T47D (cell line): ENCODE data around the gene HIP1R.
"Not testable (repeated sequence)": the region's sequence is repeated elsewhere in the genome, so short reads cannot be mapped to it uniquely, and the experiment has no call there.

Experiments
- DNase-seq, 2 experiments: peaks; one replicate each; pipeline versions ENCODE4 v3.0.0 to v3.0.0-alpha.2; 2011 to 2012; ENCODE audit warnings: low read depth in 1 of 2, low spot score in 1 of 2
- JUND ChIP-seq: IDR thresholded peaks from 2 replicates; pipeline ENCODE4 v1.6.1; 2012; ENCODE audit warnings: low read depth
- in situ Hi-C: cut with HindIII; loops from 2 replicates; pipeline ENCODE4 v1.10.0; 2016; ENCODE audit warnings: low sequenced_read_pairs, low pct_unique_long_range_greater_than_20kb

HIP1R gene

DNA sequence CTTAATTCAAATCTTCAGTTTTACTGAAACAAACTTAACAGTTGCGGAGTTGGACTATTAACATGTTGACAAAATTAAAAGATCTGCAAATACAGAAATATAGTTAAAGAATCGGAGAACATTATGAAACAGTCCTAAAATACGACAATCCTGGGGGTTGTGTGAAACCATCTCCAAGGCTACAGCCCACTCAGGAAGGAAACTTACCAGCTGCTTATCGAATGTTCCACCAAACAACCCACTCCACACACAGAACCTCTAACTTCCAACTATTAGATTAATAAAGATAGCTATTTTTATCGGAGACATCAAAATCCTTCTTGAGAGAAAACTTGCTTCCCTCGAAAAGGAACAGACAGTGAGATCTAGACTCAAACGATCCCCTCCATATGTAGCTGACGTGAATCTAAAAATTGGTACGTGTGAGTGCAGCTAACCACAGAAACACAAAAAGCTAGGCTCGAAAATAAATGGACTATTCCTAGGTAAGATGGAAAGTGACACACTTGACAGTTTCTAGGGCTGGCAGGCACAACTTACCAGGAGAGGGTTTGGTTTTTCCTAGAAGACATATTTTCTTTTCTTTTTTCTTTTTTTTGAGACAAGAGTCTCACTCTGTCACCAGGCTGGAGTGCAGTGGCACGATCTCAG, 47.8 kb downstream of the HIP1R start:
- in situ Hi-C loops, result no loop called here
- no peak for DNase-seq
- no peak for TF ChIP-seq JUND

DNA sequence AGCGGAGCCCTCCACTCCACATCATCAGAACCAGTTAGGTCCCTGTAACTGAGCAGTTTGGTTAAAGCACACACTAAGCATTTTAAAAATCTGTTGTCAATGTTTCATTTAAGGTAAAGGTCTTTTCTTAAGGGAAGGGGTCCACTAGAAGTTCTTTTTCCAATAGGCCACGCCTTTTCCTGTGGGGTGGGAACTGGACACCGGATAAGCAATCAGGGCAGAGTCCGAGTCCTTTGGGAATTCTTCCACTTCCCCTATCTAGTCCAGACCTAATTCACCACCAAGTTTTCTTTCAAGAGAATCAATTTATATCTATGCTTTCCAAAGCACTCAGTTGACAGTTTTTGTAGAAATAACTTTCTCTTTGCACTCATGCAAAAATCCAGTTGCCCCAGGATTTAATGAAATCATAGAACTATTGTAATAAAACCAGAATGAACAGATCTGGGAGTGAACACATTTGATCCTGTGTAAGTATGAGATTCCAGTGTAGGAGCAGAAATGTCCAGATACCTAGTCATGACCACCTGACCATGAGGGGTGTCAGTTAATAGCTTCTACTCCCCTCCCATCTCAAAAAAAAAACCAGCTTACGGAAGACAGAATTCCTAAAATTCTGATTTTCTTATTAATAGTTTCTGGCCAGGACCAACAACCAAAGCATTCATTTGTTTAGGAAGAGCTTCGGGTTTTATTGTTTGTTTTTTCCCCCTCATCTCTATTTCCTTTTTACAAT, 49.0 kb downstream of the HIP1R start:
- no peak for TF ChIP-seq JUND
- in situ Hi-C loops, result no loop called here
- DNase-seq, result no peak

DNA sequence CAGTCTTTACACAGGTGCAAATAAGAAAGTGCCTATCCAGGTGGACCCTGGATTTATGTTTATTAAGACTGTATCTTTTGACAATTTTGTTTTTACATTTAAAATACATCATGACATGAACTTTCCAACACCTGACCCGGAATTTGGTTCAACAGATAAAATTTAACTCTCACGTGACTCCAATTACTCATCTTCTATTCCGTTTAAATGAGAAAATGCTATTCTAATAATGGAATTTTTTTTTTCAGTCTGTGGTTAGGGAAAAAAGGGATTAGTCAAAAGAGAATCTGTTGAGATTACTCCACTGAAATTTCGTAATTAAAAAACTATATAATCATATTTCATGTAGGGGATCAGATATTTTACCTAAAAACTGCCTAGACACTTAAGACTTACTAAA, 49.6 kb downstream of the HIP1R start:
- DNase-seq, result no peak
- in situ Hi-C loops, result no loop called here

DNA sequence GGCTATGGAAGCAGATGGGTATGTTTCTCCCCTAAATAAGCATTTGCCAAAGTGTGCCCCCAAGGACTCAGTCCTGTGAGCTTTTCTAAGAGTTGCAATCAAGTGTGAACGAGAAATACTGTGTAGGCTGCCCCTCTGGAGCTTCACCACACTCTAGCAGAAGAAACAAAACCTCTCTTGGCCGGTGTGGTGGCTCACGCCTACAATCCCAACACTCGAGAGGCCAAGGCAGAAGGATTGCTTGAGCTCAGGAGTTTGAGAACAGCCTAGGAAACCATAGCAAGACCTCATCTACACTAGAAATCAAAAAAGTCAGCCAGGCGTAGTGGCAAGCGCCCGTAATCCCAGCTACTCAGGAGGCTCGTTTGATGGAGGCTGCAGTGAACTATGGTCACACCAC, 50.9 kb downstream of the HIP1R start:
- DNase-seq, result no peak
- in situ Hi-C loops, result no loop called here
- TF ChIP-seq JUND, result no peak

More for the DNA sequence above, 49.6 kb downstream of the HIP1R start:
- no peak for TF ChIP-seq JUND

DNA sequence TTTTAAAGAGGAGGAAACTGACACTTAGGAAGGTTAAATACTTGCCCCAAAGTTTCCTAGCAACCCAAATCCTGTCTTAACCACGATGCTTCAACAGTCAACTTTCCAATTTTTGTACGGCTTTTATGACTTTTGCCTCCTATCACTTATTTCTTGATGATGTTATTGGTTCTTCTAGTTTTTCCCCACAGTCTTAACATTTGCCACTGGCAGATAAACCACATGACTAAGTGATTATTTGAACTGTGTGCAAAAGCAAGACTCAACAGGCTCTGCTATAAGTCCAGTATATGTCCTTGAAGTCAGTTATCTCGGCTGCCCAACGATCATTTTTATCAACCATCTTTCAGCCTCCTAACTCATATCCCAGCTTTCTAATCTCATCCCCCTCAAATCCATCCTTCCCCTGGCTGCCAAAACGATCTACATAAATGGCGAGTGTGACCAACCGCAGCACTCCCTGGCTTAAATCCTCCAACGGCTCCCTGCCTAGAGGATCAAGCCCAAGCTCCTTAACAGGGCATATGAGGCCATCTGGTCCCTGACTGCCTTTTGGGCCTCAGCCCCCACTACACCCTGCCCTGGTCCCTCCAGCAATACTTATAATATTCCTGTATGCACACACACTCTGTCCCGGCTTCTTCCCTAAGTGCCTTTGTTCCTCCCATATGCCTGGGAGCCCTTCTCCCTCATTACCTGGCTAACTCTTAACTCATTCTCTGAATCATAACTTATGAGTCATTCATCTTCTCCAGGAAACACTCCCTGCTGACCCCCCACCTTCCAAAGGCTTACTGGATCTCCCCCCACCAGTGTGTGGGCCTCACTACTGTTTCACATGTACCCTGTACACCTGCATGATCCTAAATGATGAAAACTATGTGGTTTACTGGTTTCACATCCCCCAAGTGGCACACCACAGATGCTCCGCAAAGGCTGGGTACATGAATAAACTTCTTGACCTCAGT, 51.9 kb downstream of the HIP1R start:
- DNase-seq, result peak in 1 of 2 experiments; percentile 50
- no peak for TF ChIP-seq JUND
- in situ Hi-C loops, result no loop called here

DNA sequence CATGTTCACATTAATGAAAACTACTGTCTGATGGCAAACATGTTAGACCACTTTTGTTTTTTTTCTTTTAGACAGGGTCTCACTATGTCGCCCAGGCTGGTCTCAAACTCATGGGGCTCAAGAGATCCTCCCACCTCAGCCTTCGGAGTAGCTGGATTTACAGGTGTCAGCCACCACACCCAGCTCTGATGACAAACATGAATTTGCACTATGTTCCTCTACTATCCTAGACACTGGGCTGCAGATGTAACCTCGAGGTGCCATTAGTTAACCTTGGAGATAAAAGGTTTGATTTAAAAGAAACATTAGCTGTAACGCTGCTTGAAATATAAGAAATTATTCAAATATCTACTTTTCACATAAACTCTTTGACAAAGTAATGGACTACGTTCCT, 52.6 kb downstream of the HIP1R start:
- TF ChIP-seq JUND, result no peak
- in situ Hi-C loops, result no loop called here
- no peak for DNase-seq

DNA sequence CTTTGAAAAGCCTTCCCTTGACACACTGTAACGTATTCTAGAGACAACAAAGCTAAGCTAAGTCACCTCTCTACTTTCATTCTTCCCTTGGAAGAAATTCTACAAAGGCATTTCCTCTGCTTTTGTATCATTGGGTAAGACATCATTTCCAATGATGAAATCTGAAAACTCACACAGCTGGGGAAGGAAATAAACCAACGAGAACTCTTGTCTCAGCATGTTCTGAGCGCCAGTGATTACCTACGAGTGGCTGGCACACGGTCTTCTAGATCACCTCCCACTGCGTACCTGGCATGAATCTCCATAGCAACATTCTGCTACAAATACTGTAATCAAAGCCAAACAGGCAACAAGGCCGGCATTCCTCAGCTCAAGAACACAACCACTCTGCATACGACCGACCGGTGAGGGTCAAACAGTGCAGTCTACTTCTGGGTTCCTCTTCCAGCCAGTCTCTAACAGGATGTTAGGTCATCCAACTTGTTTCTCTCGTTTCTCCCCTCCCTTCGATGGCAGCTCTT, 53.0 kb downstream of the HIP1R start:
- DNase-seq, result peak; percentile 75 to 99
- in situ Hi-C loops, result no loop called here
- no peak for TF ChIP-seq JUND

DNA sequence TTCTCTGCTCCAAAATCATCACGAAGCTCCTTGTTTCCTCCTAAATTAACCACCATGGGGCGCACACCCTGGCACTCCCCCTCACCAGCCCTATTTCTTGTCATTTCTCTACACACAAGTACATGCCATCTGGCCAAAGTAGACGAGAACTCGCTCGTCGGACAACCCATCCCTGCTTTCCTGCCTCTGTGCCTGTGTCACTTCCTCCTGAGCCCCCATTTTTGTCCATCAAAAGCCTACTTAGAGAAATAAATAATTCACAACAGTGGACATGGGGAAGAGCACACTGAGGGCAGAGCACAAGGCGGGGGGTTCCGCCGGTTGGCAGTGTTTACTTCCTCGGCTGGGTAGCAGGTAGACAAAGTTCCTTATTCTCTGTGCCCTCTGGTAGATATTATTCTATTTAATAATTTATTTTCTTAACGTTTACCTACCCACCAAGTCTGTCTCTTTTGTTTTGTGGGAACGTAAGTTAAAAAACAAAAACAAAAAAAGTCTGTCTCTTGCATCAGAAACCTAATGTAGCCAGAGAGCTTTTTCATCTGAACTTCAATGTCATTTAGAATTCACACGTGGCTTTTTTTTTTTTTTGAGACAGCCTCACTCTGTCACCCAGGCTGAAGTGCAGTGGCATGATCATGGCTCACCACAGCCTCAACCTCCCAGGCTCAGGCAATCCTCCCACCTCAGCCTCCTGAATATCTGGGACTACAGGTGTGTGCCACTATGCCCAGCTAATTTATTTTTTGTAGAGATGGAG, 54.7 kb downstream of the HIP1R start:
- TF ChIP-seq JUND, result no peak
- in situ Hi-C loops, result no loop called here
- DNase-seq, result no peak

DNA sequence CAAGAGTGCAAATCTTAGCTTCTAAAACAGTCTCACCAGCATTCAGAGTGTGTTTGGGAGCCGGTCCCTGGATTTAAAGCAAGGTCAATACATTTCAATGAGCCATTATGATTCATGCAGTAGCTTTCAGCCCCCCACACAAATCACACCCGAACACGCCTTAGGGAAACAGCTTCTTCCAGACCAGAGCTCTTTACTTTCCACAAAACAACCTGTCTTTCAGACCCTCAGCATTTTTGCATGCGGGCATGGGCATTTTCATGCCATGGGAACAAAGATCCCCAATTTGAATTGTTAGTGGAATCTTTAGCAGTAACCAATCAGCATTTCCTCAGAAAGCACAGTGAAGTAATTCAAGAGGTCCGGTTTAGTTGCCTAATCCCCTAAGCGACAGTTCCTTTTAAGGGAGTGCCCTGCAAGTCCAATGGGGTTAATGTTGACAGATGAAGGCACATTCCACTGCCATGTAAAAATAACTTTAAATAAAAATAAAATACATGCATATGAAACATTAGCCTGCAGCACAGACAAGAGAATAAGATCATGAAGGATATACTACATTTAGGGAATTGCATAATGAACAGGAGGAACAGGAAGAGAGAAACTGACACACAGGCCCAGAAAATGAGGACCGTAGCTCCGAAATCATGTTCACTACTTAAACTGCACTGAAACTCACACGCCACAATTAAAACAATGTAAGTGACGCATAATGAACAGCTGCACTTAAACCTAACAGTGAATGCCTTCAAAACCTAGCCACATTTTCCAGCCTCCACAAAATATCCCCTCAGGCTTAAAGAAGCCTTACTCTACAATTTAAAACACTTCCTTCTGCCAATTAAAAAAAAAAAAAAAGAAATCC, 56.6 kb downstream of the HIP1R start:
- TF ChIP-seq JUND, result no peak
- DNase-seq, result peak in 1 of 2 experiments; percentile 46
- in situ Hi-C loops, result no loop called here

DNA sequence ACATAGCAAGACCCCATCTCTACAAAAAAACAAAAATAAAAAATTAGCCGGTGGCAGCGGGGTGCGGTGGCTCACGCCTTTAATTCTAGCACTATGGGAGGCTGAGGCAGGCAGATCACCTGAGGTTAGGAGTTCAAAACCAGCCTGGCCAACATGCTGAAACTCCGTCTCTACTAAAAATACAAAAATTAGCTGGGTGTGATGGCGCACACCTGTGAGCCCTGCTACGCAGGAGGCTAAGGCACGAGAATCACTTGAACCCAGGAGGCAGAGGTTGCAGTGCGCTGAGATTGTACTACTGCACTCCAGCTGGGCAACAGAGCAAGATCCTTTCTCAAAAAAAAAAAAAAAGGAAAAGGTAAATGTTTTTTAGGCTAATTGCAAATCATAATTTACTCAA, 57.5 kb downstream of the HIP1R start:
- DNase-seq, in situ Hi-C loops: not testable (repeated sequence)
